Measurements from ENCODE around the gene WDFY3.

WDFY3 gene

GRCh38 chr4:84907145-84907544 is 59.3 kb downstream of the WDFY3 start:
- DNase-seq = no peak

- no peak for DNase-seq
Observed at GRCh38 chr4:84905646-84906045, 60.8 kb downstream of the WDFY3 start.

- DNase-seq = no peak
Observed at GRCh38 chr4:84901740-84902281, 64.7 kb downstream of the WDFY3 start.

- no peak for DNase-seq
Observed at GRCh38 chr4:84901173-84901572, 65.3 kb downstream of the WDFY3 start.

GRCh38 chr4:84899616-84900015 is 66.9 kb downstream of the WDFY3 start:
- DNase-seq = no peak

GRCh38 chr4:84897516-84897915 is 69.0 kb downstream of the WDFY3 start:
- no peak for DNase-seq

GRCh38 chr4:84895283-84895682 is 71.2 kb downstream of the WDFY3 start:
- no peak for DNase-seq

- DNase-seq = no peak
Observed at GRCh38 chr4:84894621-84895020, 71.9 kb downstream of the WDFY3 start.

- no peak for DNase-seq
Observed at GRCh38 chr4:84892950-84893349, 73.5 kb downstream of the WDFY3 start.

- DNase-seq = no peak
Observed at GRCh38 chr4:84887824-84888223, 78.7 kb downstream of the WDFY3 start.

GRCh38 chr4:84879651-84880200 is 86.8 kb downstream of the WDFY3 start:
- no peak for DNase-seq

GRCh38 chr4:84878546-84878945 is 87.9 kb downstream of the WDFY3 start:
- no peak for DNase-seq

GRCh38 chr4:84878090-84878489 is 88.4 kb downstream of the WDFY3 start:
- DNase-seq = no peak

GRCh38 chr4:84877051-84877833 is 89.2 kb downstream of the WDFY3 start:
- no peak for DNase-seq

GRCh38 chr4:84875636-84876371 is 90.7 kb downstream of the WDFY3 start:
- no peak for DNase-seq

GRCh38 chr4:84874619-84875018 is 91.9 kb downstream of the WDFY3 start:
- no peak for DNase-seq

- no peak for DNase-seq
Observed at GRCh38 chr4:84870398-84871163, 95.9 kb downstream of the WDFY3 start.

GRCh38 chr4:84866295-84866694 is 100.2 kb downstream of the WDFY3 start:
- DNase-seq = no peak

GRCh38 chr4:84865600-84865999 is 100.9 kb downstream of the WDFY3 start:
- no peak for DNase-seq

GRCh38 chr4:84862064-84862463 is 104.4 kb downstream of the WDFY3 start:
- DNase-seq = peak; percentile 10

- DNase-seq = no peak
Observed at GRCh38 chr4:84857296-84857695, 109.2 kb downstream of the WDFY3 start.

- DNase-seq = no peak
Observed at GRCh38 chr4:84856468-84857049, 109.9 kb downstream of the WDFY3 start.

- DNase-seq = peak; percentile 46
Observed at GRCh38 chr4:84855774-84856173, 110.7 kb downstream of the WDFY3 start.

All from DMS53 (cell line).